ENCODE results near the gene XYLT1. TPM values are rescaled to one million over a fixed set of nuclear protein-coding genes. Genes with fewer than 3 reads are reported as not detected.
"Not testable (repeated sequence)": the region's sequence is repeated elsewhere in the genome, so short reads cannot be mapped to it uniquely, and the experiment has no call there.

The XYLT1 gene
- total RNA-seq, 1 experiment from 2014 or later, result 25.0 TPM

DNA sequence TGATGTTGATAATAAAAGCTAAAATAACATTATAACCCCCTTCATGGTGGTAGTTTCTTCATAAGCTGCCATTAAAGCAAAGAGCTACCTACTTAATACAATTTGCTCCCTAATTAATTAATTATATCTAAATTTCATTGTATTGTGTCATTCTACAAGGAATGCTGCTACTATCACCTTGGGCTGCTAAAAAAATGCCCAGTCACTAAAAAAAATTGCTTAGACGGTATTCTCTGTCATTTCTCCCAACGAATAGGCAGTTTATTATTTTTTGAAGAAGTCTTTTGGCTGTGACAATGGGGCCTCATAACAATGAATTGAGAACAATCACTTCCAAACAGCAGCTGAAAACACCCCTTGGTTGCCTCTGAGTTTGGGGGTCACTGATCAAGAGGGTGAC lies 59.5 kb downstream of the XYLT1 start:
- DNase-seq (ENCODE audit: low spot score) (no peak), ATAC-seq (no peak)
- H3K27me3 Mint-ChIP-seq (ENCODE audit: low read depth), result no peaks in the 10 kb centered on the region; the same call in 1 of the 2 replicates
- peaks cover 6% of the 10 kb centered on the region for H3K9me3 Mint-ChIP-seq
- no peak overlapping the region for H3K4me3 Mint-ChIP-seq
- H3K4me1 Mint-ChIP-seq, result peaks cover 43% of the 10 kb centered on the region
- POLR2A ChIA-PET, result no interaction called here
- CTCF ChIA-PET, result no interaction called here
- H3K36me3 Mint-ChIP-seq, result peaks cover 13% of the 10 kb centered on the region
- H3K27ac Mint-ChIP-seq, result no peak overlapping the region
- TF ChIP-seq EMX1 (CRISPR knock-in tag; IDR thresholded peaks at IDR 0.05) (no peak), SP1 (CRISPR knock-in tag; conservative IDR thresholded peaks at IDR 0.05) (no peak), IRF2 (CRISPR knock-in tag; IDR thresholded peaks at IDR 0.05; ENCODE audit: borderline replicate concordance, low read depth) (no peak), NR3C1 (CRISPR knock-in tag; conservative IDR thresholded peaks at IDR 0.05; ENCODE audit: low read depth) (no peak), ZNF423 (CRISPR knock-in tag; IDR thresholded peaks at IDR 0.05) (no peak), TP53 (CRISPR knock-in tag; IDR thresholded peaks at IDR 0.05) (no peak), JUN (CRISPR knock-in tag; IDR thresholded peaks at IDR 0.05) (no peak), ZNF232 (CRISPR knock-in tag; IDR thresholded peaks at IDR 0.05) (no peak), ZNF396 (CRISPR knock-in tag; IDR thresholded peaks at IDR 0.05; ENCODE audit: borderline replicate concordance) (no peak), RELA (CRISPR knock-in tag; IDR thresholded peaks at IDR 0.05; ENCODE audit: borderline replicate concordance) (no peak), NR1H2 (CRISPR knock-in tag; IDR thresholded peaks at IDR 0.05) (no peak)
- TF ChIP-seq, protein P1, sequence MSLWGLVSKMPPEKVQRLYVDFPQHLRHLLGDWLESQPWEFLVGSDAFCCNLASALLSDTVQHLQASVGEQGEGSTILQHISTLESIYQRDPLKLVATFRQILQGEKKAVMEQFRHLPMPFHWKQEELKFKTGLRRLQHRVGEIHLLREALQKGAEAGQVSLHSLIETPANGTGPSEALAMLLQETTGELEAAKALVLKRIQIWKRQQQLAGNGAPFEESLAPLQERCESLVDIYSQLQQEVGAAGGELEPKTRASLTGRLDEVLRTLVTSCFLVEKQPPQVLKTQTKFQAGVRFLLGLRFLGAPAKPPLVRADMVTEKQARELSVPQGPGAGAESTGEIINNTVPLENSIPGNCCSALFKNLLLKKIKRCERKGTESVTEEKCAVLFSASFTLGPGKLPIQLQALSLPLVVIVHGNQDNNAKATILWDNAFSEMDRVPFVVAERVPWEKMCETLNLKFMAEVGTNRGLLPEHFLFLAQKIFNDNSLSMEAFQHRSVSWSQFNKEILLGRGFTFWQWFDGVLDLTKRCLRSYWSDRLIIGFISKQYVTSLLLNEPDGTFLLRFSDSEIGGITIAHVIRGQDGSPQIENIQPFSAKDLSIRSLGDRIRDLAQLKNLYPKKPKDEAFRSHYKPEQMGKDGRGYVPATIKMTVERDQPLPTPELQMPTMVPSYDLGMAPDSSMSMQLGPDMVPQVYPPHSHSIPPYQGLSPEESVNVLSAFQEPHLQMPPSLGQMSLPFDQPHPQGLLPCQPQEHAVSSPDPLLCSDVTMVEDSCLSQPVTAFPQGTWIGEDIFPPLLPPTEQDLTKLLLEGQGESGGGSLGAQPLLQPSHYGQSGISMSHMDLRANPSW (CRISPR knock-in tag; conservative IDR thresholded peaks at IDR 0.05; ENCODE audit: low read depth), result no peak
- TF ChIP-seq, protein P2, sequence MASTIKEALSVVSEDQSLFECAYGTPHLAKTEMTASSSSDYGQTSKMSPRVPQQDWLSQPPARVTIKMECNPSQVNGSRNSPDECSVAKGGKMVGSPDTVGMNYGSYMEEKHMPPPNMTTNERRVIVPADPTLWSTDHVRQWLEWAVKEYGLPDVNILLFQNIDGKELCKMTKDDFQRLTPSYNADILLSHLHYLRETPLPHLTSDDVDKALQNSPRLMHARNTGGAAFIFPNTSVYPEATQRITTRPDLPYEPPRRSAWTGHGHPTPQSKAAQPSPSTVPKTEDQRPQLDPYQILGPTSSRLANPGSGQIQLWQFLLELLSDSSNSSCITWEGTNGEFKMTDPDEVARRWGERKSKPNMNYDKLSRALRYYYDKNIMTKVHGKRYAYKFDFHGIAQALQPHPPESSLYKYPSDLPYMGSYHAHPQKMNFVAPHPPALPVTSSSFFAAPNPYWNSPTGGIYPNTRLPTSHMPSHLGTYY (CRISPR knock-in tag; IDR thresholded peaks at IDR 0.05), result no peak
- TF ChIP-seq, protein P3, sequence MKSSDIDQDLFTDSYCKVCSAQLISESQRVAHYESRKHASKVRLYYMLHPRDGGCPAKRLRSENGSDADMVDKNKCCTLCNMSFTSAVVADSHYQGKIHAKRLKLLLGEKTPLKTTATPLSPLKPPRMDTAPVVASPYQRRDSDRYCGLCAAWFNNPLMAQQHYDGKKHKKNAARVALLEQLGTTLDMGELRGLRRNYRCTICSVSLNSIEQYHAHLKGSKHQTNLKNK (CRISPR knock-in tag; IDR thresholded peaks at IDR 0.05), result no peak

DNA sequence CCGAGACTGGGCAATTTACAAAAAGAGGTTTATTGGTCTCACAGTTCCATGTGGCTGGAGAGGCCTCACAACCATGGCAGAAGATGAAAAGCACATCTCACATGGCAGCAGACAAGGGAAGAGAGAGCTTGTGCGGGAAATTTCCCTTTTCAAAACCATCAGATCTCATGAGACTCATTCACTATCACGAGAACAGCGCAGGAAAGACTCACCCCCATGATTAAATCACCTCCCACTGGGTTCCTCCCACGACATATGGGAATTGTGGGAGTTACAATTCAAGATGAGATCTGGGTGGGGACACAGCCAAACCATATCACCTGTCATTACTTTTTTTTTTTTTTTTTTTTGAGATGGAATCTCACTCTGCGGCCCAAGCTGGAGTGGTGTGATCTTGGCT lies 60.4 kb downstream of the XYLT1 start:
- POLR2A ChIA-PET; H3K27me3 Mint-ChIP-seq (ENCODE audit: low read depth); H3K9me3 Mint-ChIP-seq; CTCF ChIA-PET; DNase-seq (ENCODE audit: low spot score); H3K27ac Mint-ChIP-seq; ATAC-seq; H3K4me3 Mint-ChIP-seq: not testable (repeated sequence)
- H3K36me3 Mint-ChIP-seq, result peaks cover 13% of the 10 kb centered on the region
- peaks cover 36% of the 10 kb centered on the region for H3K4me1 Mint-ChIP-seq

DNA sequence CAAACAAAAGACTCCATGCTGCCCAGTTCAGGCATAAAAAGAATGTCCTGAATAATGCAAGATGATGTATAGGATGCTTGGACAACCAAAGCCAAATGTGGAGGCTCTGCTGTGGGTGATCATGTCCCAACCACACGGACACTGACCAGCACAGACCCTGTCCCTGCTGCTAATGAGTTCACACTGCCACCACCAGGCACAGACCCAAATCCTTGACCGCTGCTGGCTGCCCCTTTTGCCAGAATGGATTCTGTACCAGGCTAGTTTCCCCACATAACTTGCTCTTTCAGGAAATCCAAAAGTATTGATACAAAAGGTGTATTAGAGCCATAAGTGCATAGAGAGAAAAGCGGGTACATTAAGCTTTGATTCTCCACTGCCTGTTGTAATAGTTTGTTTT lies 60.9 kb downstream of the XYLT1 start:
- DNase-seq (ENCODE audit: low spot score), result no peak
- H3K9me3 Mint-ChIP-seq, result peaks cover 6% of the 10 kb centered on the region
- no peak overlapping the region for H3K4me3 Mint-ChIP-seq
- CTCF ChIA-PET, result no interaction called here
- no peak overlapping the region for H3K27ac Mint-ChIP-seq
- no peaks in the 10 kb centered on the region for H3K27me3 Mint-ChIP-seq (ENCODE audit: low read depth)
- H3K4me1 Mint-ChIP-seq, result peaks cover 36% of the 10 kb centered on the region
- POLR2A ChIA-PET, result interaction anchor here (0.6 kb wide), 1 partner anchor 149 kb away, joined by 4 read pairs; no protein-coding TSS in a partner anchor
- peaks cover 13% of the 10 kb centered on the region for H3K36me3 Mint-ChIP-seq
- ATAC-seq, result no peak
- TF ChIP-seq OVOL2 (CRISPR knock-in tag; IDR thresholded peaks at IDR 0.05; ENCODE audit: borderline replicate concordance) (no peak), IRF2 (CRISPR knock-in tag; IDR thresholded peaks at IDR 0.05; ENCODE audit: borderline replicate concordance, low read depth) (no peak), TCF7 (CRISPR knock-in tag; IDR thresholded peaks at IDR 0.05; ENCODE audit: low read depth) (no peak)
- TF ChIP-seq, protein P4, sequence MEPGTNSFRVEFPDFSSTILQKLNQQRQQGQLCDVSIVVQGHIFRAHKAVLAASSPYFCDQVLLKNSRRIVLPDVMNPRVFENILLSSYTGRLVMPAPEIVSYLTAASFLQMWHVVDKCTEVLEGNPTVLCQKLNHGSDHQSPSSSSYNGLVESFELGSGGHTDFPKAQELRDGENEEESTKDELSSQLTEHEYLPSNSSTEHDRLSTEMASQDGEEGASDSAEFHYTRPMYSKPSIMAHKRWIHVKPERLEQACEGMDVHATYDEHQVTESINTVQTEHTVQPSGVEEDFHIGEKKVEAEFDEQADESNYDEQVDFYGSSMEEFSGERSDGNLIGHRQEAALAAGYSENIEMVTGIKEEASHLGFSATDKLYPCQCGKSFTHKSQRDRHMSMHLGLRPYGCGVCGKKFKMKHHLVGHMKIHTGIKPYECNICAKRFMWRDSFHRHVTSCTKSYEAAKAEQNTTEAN (CRISPR knock-in tag; IDR thresholded peaks at IDR 0.05), result no peak
- TF ChIP-seq, protein P5, sequence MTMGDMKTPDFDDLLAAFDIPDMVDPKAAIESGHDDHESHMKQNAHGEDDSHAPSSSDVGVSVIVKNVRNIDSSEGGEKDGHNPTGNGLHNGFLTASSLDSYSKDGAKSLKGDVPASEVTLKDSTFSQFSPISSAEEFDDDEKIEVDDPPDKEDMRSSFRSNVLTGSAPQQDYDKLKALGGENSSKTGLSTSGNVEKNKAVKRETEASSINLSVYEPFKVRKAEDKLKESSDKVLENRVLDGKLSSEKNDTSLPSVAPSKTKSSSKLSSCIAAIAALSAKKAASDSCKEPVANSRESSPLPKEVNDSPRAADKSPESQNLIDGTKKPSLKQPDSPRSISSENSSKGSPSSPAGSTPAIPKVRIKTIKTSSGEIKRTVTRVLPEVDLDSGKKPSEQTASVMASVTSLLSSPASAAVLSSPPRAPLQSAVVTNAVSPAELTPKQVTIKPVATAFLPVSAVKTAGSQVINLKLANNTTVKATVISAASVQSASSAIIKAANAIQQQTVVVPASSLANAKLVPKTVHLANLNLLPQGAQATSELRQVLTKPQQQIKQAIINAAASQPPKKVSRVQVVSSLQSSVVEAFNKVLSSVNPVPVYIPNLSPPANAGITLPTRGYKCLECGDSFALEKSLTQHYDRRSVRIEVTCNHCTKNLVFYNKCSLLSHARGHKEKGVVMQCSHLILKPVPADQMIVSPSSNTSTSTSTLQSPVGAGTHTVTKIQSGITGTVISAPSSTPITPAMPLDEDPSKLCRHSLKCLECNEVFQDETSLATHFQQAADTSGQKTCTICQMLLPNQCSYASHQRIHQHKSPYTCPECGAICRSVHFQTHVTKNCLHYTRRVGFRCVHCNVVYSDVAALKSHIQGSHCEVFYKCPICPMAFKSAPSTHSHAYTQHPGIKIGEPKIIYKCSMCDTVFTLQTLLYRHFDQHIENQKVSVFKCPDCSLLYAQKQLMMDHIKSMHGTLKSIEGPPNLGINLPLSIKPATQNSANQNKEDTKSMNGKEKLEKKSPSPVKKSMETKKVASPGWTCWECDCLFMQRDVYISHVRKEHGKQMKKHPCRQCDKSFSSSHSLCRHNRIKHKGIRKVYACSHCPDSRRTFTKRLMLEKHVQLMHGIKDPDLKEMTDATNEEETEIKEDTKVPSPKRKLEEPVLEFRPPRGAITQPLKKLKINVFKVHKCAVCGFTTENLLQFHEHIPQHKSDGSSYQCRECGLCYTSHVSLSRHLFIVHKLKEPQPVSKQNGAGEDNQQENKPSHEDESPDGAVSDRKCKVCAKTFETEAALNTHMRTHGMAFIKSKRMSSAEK (CRISPR knock-in tag; IDR thresholded peaks at IDR 0.05; ENCODE audit: borderline replicate concordance), result no peak
- TF ChIP-seq, protein P6, sequence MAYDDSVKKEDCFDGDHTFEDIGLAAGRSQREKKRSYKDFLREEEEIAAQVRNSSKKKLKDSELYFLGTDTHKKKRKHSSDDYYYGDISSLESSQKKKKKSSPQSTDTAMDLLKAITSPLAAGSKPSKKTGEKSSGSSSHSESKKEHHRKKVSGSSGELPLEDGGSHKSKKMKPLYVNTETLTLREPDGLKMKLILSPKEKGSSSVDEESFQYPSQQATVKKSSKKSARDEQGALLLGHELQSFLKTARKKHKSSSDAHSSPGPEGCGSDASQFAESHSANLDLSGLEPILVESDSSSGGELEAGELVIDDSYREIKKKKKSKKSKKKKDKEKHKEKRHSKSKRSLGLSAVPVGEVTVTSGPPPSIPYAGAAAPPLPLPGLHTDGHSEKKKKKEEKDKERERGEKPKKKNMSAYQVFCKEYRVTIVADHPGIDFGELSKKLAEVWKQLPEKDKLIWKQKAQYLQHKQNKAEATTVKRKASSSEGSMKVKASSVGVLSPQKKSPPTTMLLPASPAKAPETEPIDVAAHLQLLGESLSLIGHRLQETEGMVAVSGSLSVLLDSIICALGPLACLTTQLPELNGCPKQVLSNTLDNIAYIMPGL (CRISPR knock-in tag; IDR thresholded peaks at IDR 0.05), result no peak
